ENCODE measurements around the gene KDM1B.

GRCh38 chr6:18115356-18115755 is 39.9 kb upstream of the KDM1B start:
- TF ChIP-seq, protein P1, sequence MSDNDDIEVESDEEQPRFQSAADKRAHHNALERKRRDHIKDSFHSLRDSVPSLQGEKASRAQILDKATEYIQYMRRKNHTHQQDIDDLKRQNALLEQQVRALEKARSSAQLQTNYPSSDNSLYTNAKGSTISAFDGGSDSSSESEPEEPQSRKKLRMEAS (IDR thresholded peaks at IDR 0.05): no peak
- TF ChIP-seq CEBPB (IDR thresholded peaks at IDR 0.05) (no peak), REST (IDR thresholded peaks at IDR 0.05; ENCODE audit: low read depth) (no peak), RAD21 (IDR thresholded peaks at IDR 0.05; ENCODE audit: low read depth) (no peak), EP300 (IDR thresholded peaks at IDR 0.05; ENCODE audit: borderline replicate concordance) (no peak), TAF1 (IDR thresholded peaks at IDR 0.05; ENCODE audit: low read depth) (no peak), NFIC (IDR thresholded peaks at IDR 0.05) (no peak), USF1 (IDR thresholded peaks at IDR 0.05) (no peak), FOXM1 (IDR thresholded peaks at IDR 0.05; ENCODE audit: borderline replicate concordance, low read depth) (no peak), EGR1 (IDR thresholded peaks at IDR 0.05) (no peak), TEAD4 (IDR thresholded peaks at IDR 0.05) (no peak), YY1 (IDR thresholded peaks at IDR 0.05; ENCODE audit: low read depth) (no peak)
